HL-60/S4 treated with phorbol 12-myristate 13-acetate at 8.2 ng/mL for 4 days and 3 days (cell line): ENCODE measurements around the gene ANKRD66.

Experiments used
- in situ Hi-C: fragments of 300-500 bp; cut with MboI; formaldehyde crosslinking; loops from 2 replicates; pipeline ENCODE4 v1.15.0; 2022; ENCODE audit warnings: low sequenced_read_pairs

The ANKRD66 gene

DNA sequence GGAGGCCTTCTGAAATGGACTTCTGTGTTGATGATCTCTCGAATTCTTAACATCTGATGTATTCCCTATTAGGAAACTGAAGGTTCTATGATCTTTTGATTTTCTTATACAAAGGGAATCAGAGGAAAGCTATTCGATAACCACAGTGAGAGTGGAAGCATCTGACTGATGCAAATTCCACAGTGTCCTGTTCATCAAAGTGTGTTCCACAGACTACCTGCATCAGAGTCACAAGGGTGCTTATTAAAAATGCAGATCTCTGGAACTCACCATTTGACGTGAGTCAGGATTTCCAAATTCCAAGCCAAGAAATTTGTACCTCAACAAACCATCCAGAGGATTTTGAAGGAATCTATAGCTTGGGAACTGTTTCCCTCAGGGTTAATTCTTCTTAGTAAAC lies 42.1 kb downstream of the ANKRD66 start:
- in situ Hi-C loops, result no loop called here

DNA sequence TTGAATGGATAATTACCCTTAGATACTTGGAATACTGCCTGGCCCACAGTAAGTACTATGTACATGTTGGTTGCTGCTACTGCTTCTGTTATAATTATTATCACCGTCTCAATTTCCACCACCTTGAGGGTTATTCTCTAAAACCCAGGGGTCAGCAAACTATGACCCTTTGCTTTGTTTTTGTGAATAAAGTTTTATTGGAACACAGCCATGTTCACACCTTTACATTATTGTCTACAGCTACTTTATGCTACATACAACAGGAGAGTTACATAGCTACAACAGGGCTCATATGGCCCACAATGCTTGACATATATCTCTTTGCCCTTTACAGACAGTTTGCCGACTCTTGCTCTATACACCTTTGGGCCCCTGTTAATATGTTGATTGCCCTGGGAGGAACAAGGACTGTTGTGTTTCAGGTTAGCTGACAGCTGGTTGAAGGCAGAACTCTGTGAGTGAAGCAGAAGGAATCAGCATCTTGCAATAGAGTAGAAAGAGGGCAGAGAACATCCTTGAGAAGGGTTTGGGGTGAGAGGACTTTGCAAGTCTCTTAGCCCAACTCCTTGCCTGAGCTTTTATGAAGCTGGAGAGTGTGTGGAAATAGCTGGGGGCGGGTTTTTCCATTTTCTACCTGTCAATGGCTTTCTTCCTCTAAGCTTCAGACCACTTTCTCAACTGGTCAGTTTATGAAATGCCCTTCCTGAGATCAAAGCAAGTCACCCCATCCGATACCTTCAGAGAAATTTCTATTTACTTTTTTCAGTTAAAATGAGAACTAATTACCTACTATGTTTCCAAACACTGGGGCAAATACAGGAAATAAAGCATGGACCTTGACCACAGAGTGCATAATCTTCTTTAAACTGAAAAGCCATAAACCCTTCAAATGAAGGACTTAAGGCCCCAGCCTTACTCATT lies 43.0 kb downstream of the ANKRD66 start:
- in situ Hi-C loops, result no loop called here

DNA sequence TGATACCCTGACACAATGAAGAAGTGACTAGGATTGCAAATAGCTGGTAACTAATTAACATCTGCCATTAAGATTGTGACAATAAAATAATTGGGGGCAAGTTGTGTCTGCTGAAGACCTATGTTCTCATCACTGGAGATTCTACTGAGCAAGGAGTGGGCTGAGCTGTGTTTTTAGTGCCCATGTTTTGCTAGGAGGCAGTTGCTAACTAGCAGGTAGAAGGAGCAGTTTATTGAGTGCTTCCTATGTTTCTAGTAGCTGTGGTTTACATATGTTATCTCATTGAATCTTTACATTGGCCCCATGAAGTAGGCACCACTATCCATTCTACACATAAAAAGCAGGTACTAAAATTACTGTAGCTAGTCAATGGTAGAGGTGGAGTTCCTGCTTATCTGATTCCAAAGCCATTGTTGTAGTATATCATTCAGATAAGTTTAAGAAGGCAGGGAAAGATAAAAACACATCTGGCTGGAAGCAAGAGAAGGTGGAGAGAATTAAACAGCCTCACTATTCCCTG lies 43.7 kb downstream of the ANKRD66 start:
- in situ Hi-C loops, result no loop called here

DNA sequence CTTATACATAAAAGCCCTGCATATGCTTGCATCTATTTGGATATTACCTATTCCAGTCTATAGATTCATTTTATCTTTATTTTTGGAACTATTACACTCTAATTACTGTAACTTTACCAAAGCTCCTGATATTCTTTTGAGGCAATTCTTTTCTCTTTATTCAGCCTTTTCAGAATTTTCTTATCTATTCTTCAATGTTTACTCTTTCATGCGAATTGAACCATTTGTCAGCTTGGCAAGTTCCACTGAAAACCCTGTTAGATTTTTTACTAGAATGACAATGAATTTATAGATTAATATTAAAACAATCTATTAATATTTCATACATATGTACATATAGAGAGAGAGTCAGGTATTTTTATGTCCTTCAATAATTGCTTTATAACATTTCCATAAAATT lies 45.9 kb downstream of the ANKRD66 start:
- in situ Hi-C loops, result no loop called here

DNA sequence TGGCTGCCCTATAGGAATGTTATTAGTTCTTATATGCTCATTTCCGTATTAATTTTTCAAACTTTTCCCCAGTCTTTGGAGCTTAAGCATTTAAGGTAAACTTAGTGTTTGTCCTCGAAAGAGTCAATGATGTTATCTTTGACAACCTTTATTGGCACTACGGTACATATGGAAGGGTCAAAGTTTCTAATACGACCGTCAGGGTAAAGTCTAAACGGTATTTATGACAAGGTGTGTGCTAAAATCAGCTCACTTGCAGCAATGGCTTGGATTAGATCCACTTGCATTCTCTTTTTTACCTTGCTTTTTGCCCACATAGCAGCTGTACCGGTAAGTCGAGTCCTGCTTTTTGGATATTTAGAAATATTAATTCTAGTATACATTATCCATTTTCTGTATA lies 46.4 kb downstream of the ANKRD66 start, which contains the start of gene MEP1A:
Gene MEP1A (plus strand): TSS at position 252 of the 400 bp plus-strand sequence. CDS start 10 bp downstream, at position 262.
- in situ Hi-C loops, result no loop called here

DNA sequence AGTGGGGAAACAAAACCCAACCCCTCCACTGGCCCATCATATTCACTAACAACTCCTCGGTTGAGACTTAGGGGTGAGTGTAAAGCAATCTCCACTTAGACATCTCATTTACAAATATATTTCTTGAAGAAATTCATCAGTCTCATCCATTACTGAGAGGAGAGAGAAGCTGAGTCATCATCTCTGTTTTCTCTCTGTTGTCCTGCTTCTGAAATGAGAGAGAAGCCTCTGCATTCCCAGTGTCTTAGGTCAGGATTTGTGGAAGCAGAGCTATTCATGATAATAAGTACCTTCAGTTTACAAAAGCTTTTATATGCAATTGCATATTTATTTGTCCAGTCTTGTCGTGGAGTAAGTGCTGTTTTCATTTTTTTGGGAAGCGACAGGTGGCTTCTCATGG lies 47.3 kb downstream of the ANKRD66 start:
- in situ Hi-C loops, result no loop called here

DNA sequence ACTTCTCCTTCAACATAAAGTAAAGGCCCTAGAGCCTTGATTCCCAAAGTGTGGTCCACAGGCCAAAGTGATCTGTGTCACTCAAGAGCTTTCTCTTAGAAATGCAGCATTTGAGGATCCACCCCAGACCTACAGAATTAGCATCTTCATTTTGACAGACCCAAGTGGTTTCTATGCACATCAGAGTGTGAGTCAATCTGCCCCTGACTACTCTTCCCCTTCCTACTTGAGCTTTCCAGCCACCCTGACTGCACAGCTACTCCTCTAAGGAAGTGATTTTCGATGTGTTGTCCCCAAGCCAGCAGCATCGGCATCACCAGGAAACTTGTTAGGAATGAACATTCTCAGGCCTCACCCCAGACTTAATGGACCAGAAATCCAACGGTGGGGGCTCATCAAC lies 49.1 kb downstream of the ANKRD66 start:
- in situ Hi-C loops, result no loop called here

DNA sequence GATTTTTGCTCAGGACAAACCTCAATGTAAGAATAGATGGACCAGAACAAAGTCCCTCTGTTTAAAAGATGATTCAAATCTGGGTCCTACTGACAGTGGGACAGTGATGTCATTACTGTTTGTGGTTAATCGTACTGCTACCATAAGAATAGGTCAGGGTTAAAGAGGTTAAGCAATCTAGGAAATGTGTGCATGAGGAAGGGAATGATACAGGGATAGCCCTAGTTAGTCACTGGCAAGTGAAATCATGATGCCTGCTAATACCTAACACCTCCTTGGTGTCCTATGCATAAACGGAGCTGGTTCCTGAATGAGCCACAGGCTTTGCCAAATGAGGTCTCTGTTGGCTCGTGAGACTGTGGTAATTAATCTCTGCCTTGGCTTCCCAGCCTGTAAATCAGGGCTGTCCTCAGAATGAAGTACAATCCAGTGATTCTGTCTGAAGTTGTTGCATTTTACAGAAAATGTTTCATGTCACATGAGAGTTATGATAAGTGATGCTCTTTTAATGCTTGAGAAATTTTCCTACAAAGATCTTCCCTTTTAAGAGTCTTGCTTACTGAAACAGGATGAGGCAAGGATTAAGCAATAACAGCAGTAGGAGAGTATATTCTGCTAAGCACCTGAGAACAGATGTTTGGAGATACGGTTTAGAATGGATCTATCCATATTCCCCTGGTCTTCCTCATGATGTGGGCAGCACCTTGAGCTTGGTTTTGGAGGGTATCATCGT lies 50.3 kb downstream of the ANKRD66 start:
- in situ Hi-C loops, result no loop called here

DNA sequence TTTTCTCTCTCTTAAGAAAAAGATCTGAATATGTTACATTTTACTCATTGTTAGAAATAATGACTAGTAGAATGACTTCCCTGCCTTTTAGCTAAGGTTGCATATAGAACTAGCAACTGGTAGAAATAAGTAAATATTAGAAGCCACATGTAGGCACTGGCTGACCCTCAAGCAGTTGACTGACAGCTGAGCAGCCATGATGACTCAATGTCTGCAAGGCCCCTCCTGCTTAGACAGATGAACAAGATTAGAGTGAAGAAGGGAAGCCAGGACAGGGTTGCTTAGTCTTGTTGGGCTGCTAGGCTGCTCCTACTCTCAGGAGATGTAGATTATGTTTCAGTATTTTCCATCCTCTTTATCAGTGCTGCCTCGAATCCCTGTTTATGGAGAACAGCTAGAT lies 52.9 kb downstream of the ANKRD66 start:
- in situ Hi-C loops, result no loop called here

DNA sequence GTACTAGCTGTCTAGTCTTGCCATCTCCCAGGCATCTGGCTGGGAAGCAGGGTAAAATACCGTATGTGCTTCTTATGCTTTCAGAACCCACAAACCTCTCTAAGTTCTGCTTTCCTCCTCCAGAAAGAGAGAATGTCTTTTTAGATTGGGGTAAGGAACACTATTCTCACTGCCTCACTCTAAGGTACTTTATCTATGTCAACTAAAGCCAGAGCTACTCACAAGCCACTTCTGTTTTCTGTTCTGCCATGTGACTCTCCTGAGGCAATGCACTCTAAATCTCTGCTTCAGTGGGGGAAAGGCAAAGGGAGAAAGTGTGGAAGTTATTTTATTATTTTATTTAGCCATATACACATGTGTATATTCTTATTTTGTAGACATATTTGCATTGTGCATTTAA lies 62.1 kb downstream of the ANKRD66 start:
- in situ Hi-C loops, result no loop called here
